HepG2 (cell line): ENCODE results near the gene RRP12. TPM values are rescaled to one million over a fixed set of nuclear protein-coding genes. Genes with fewer than 3 reads are reported as not detected.

Source experiments
- KAT2B ChIP-seq: fragments of 150-350 bp; IDR thresholded peaks from 2 replicates; pipeline ENCODE4 v1.6.1; 2014; ENCODE audit warnings: low read depth, low read length, borderline replicate concordance
- NCOA1 ChIP-seq: sonication (generic); formaldehyde crosslinking; IDR thresholded peaks from 2 replicates; pipeline ENCODE4 v1.9.0; 2021; ENCODE audit warnings: missing genetic modification reagents
- NFATC3 ChIP-seq: sonication (generic); formaldehyde crosslinking; IDR thresholded peaks from 2 replicates; pipeline ENCODE4 v1.5.1; 2020; ENCODE audit warnings: mild to moderate bottlenecking, missing genetic modification reagents
- RORA ChIP-seq: sonication (generic); formaldehyde crosslinking; IDR thresholded peaks from 2 replicates; pipeline ENCODE4 v1.5.0; 2020; ENCODE audit warnings: mild to moderate bottlenecking, missing genetic modification reagents, moderate library complexity
- SCMH1 ChIP-seq: sonication (generic); formaldehyde crosslinking; IDR thresholded peaks from 2 replicates; pipeline ENCODE4 v1.9.0; 2021; ENCODE audit warnings: missing genetic modification reagents, mild to moderate bottlenecking, borderline replicate concordance
- THYN1 ChIP-seq: sonication (generic); formaldehyde crosslinking; IDR thresholded peaks from 2 replicates; pipeline ENCODE4 v1.8.1; 2023; ENCODE audit warnings: low read depth, mild to moderate bottlenecking, moderate library complexity, missing genetic modification reagents, borderline replicate concordance
- XRCC5 ChIP-seq: fragments of 200-400 bp; formaldehyde crosslinking; optimal IDR thresholded peaks from 2 replicates; pipeline ENCODE3; 2017; ENCODE audit warnings: mild to moderate bottlenecking, low read length
- YEATS2 ChIP-seq: sonication (generic); formaldehyde crosslinking; IDR thresholded peaks from 2 replicates; pipeline ENCODE4 v1.4.0; 2020; ENCODE audit warnings: missing genetic modification reagents, borderline replicate concordance
- ZEB1 ChIP-seq: IDR thresholded peaks from 2 replicates; pipeline ENCODE4 v1.6.1; 2012; ENCODE audit warnings: mild to moderate bottlenecking, low read depth, inconsistent platforms; ENCODE audit not compliant: insufficient replicate concordance
- ZNF431 ChIP-seq: sonication (generic); formaldehyde crosslinking; IDR thresholded peaks from 2 replicates; pipeline ENCODE4 v1.9.0; 2022; ENCODE audit warnings: missing genetic modification reagents, low read depth, mild to moderate bottlenecking, borderline replicate concordance
- ZNF484 ChIP-seq: sonication (generic); formaldehyde crosslinking; IDR thresholded peaks from 2 replicates; pipeline ENCODE4 v1.5.1; 2020; ENCODE audit warnings: mild to moderate bottlenecking, low read depth, missing genetic modification reagents, borderline replicate concordance
- ZNF616 ChIP-seq: sonication (generic); formaldehyde crosslinking; IDR thresholded peaks from 2 replicates; pipeline ENCODE4 v1.5.0; 2020; ENCODE audit warnings: low read depth, mild to moderate bottlenecking, missing genetic modification reagents
- ZNF629 ChIP-seq: sonication (generic); formaldehyde crosslinking; conservative IDR thresholded peaks from 2 replicates; pipeline ENCODE4 v1.5.0; 2020; ENCODE audit warnings: missing genetic modification reagents
- ZNF816 ChIP-seq: sonication (generic); formaldehyde crosslinking; IDR thresholded peaks from 2 replicates; pipeline ENCODE4 v1.8.0; 2022; ENCODE audit warnings: missing genetic modification reagents, mild to moderate bottlenecking, borderline replicate concordance
- polyA plus RNA-seq, 8 experiments: library from polyadenylated mRNA; depleted of rRNA in 3 of 8; stranded (reverse) in 7 of 8; unstranded in 1 of 8; fragments of >200 nt; fragmentation: Illumina TruSeq in 4 of 8; extraction: Trizol in 4 of 8; gene quantifications; 2 replicates each; pipeline versions ENCODE4 v1.2.1 to v1.2.3, GENCODE V29; 2011 to 2016; ENCODE audit warnings: low read depth in 4 of 8, missing spikeins in 1 of 8, mixed read lengths in 1 of 8; ENCODE audit not compliant: insufficient read depth in 1 of 8
- total RNA-seq, 5 experiments: library from RNA; depleted of rRNA; stranded (reverse); fragments of >200 nt; fragmentation: Illumina TruSeq; extraction: Trizol; gene quantifications; 2 replicates each; pipeline ENCODE4 v1.2.3, GENCODE V29; 2016; ENCODE audit warnings: low read depth in 1 of 5
- TF ChIP-seq, protein P1 (sequence below): sonication (generic); formaldehyde crosslinking; IDR thresholded peaks from 2 replicates; pipeline ENCODE4 v1.4.0; 2020; ENCODE audit warnings: mild to moderate bottlenecking, missing genetic modification reagents, borderline replicate concordance
- TF ChIP-seq, protein P2 (sequence below): sonication (generic); formaldehyde crosslinking; IDR thresholded peaks from 2 replicates; pipeline ENCODE4 v1.5.0; 2020; ENCODE audit warnings: mild to moderate bottlenecking, missing genetic modification reagents, borderline replicate concordance
- TF ChIP-seq, protein P3 (sequence below): sonication (generic); formaldehyde crosslinking; IDR thresholded peaks from 2 replicates; pipeline ENCODE4 v1.4.0; 2020; ENCODE audit warnings: missing genetic modification reagents
- TF ChIP-seq, protein P4 (sequence below): fragments of 450-650 bp; IDR thresholded peaks from 2 replicates; pipeline ENCODE4 v1.6.1; 2017

RRP12 gene
- total and polyA plus RNA-seq, 2 of the 13 experiments (the other 11 are each of a cell fraction or from before 2014, with no cell fraction given): 13.2 to 39.4 TPM

DNA sequence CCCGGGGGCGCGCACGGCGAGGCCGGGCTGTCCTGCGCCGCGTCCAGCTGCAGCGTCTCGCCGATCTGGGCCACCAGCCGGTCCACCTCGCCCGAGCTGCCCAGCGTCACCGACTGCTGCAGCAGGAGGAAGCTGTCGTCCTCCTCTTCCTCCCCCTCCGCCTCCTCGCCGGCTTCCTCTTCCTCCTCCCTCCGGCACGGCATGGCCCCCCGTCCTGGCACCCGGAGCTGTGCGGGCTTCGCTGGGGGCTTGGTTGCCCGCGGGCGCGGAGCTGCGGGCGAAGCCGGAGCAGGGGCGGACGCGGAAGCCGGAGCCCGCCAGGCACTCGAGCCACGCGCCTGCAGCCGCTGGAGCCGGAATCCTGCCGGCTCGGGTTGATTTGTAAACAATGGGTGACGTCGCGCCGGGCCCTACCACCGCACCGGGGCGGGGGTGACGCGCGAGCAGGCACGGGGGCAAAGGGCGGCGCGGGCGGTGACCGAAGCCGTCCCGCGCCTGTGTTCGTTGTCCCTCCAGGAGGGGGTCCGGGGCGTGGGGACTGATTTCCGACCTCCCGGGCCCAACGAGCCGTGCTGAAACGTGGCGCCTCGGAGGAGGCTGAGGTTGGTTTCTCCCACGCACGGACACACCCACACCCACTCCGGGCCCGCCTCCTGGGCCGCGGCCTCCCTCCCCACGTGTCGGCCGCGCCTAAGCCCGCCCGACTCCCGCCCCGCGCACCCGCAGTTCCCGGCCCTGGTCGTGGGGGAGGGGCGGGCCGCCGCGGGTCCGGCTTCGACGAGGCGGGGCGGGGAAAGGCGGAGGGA is 66.6 kb downstream of the RRP12 start, which contains the start of gene FRAT2 (continued):
- TF ChIP-seq, protein P1, sequence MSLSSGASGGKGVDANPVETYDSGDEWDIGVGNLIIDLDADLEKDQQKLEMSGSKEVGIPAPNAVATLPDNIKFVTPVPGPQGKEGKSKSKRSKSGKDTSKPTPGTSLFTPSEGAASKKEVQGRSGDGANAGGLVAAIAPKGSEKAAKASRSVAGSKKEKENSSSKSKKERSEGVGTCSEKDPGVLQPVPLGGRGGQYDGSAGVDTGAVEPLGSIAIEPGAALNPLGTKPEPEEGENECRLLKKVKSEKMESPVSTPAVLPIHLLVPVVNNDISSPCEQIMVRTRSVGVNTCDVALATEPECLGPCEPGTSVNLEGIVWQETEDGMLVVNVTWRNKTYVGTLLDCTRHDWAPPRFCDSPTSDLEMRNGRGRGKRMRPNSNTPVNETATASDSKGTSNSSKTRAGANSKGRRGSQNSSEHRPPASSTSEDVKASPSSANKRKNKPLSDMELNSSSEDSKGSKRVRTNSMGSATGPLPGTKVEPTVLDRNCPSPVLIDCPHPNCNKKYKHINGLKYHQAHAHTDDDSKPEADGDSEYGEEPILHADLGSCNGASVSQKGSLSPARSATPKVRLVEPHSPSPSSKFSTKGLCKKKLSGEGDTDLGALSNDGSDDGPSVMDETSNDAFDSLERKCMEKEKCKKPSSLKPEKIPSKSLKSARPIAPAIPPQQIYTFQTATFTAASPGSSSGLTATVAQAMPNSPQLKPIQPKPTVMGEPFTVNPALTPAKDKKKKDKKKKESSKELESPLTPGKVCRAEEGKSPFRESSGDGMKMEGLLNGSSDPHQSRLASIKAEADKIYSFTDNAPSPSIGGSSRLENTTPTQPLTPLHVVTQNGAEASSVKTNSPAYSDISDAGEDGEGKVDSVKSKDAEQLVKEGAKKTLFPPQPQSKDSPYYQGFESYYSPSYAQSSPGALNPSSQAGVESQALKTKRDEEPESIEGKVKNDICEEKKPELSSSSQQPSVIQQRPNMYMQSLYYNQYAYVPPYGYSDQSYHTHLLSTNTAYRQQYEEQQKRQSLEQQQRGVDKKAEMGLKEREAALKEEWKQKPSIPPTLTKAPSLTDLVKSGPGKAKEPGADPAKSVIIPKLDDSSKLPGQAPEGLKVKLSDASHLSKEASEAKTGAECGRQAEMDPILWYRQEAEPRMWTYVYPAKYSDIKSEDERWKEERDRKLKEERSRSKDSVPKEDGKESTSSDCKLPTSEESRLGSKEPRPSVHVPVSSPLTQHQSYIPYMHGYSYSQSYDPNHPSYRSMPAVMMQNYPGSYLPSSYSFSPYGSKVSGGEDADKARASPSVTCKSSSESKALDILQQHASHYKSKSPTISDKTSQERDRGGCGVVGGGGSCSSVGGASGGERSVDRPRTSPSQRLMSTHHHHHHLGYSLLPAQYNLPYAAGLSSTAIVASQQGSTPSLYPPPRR (CRISPR knock-in tag): no peak; the same call in 1 of the 2 replicates
- TF ChIP-seq ZNF484 (CRISPR knock-in tag): no peak
- TF ChIP-seq NFATC3 (CRISPR knock-in tag): no peak
- TF ChIP-seq, protein P2, sequence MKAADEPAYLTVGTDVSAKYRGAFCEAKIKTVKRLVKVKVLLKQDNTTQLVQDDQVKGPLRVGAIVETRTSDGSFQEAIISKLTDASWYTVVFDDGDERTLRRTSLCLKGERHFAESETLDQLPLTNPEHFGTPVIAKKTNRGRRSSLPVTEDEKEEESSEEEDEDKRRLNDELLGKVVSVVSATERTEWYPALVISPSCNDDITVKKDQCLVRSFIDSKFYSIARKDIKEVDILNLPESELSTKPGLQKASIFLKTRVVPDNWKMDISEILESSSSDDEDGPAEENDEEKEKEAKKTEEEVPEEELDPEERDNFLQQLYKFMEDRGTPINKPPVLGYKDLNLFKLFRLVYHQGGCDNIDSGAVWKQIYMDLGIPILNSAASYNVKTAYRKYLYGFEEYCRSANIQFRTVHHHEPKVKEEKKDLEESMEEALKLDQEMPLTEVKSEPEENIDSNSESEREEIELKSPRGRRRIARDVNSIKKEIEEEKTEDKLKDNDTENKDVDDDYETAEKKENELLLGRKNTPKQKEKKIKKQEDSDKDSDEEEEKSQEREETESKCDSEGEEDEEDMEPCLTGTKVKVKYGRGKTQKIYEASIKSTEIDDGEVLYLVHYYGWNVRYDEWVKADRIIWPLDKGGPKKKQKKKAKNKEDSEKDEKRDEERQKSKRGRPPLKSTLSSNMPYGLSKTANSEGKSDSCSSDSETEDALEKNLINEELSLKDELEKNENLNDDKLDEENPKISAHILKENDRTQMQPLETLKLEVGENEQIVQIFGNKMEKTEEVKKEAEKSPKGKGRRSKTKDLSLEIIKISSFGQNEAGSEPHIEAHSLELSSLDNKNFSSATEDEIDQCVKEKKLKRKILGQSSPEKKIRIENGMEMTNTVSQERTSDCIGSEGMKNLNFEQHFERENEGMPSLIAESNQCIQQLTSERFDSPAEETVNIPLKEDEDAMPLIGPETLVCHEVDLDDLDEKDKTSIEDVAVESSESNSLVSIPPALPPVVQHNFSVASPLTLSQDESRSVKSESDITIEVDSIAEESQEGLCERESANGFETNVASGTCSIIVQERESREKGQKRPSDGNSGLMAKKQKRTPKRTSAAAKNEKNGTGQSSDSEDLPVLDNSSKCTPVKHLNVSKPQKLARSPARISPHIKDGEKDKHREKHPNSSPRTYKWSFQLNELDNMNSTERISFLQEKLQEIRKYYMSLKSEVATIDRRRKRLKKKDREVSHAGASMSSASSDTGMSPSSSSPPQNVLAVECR (CRISPR knock-in tag): peak; percentile 96
- TF ChIP-seq ZNF431 (CRISPR knock-in tag): no peak
- TF ChIP-seq KAT2B: no peak
- no peak for TF ChIP-seq ZNF616 (CRISPR knock-in tag)
- TF ChIP-seq NCOA1: no peak
- TF ChIP-seq, protein P3, sequence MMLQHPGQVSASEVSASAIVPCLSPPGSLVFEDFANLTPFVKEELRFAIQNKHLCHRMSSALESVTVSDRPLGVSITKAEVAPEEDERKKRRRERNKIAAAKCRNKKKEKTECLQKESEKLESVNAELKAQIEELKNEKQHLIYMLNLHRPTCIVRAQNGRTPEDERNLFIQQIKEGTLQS (CRISPR knock-in tag): no peak
- no peak for TF ChIP-seq ZEB1
- no peak for TF ChIP-seq RORA
- no peak for TF ChIP-seq ZNF816 (CRISPR knock-in tag)
- peak; percentile 46; the same call in 1 of the 2 replicates for TF ChIP-seq YEATS2 (CRISPR knock-in tag)
- TF ChIP-seq, protein P4, sequence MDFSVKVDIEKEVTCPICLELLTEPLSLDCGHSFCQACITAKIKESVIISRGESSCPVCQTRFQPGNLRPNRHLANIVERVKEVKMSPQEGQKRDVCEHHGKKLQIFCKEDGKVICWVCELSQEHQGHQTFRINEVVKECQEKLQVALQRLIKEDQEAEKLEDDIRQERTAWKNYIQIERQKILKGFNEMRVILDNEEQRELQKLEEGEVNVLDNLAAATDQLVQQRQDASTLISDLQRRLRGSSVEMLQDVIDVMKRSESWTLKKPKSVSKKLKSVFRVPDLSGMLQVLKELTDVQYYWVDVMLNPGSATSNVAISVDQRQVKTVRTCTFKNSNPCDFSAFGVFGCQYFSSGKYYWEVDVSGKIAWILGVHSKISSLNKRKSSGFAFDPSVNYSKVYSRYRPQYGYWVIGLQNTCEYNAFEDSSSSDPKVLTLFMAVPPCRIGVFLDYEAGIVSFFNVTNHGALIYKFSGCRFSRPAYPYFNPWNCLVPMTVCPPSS: no peak
- no peak for TF ChIP-seq XRCC5
- TF ChIP-seq ZNF629 (CRISPR knock-in tag): no peak
- TF ChIP-seq SCMH1: no peak
- no peak for TF ChIP-seq THYN1 (CRISPR knock-in tag)
